Subcutaneous abdominal adipose tissue (tissue), 5 donors: ENCODE data around the gene NPC1.
"Not testable (repeated sequence)": the region's sequence is repeated elsewhere in the genome, so short reads cannot be mapped to it uniquely, and the experiment has no call there.

Experiments used
- H3K27ac ChIP-seq: one replicate; pipeline ENCODE4 v1.7.0; 2013; ENCODE audit warnings: low read depth, mild to moderate bottlenecking, inconsistent platforms, low read length, moderate library complexity
- H3K27me3 ChIP-seq, 5 donors: one replicate each; pipeline ENCODE4 v1.7.0; 2013; ENCODE audit warnings: low read length in 5 of 5, inconsistent platforms in 1 of 5; ENCODE audit not compliant: control insufficient read depth in 5 of 5, insufficient read depth in 4 of 5
- H3K36me3 ChIP-seq, 5 donors: one replicate each; pipeline ENCODE4 v1.7.0; 2013; ENCODE audit warnings: low read length in 5 of 5; ENCODE audit not compliant: control insufficient read depth in 5 of 5, insufficient read depth in 5 of 5
- H3K4me1 ChIP-seq, 5 donors: one replicate each; pipeline ENCODE4 v1.7.0; 2013; ENCODE audit warnings: low read length in 5 of 5, mild to moderate bottlenecking in 3 of 5, moderate library complexity in 1 of 5; ENCODE audit not compliant: control insufficient read depth in 5 of 5, insufficient read depth in 5 of 5
- H3K4me3 ChIP-seq, 5 donors: one replicate each; pipeline ENCODE4 v1.7.0; 2013; ENCODE audit warnings: low read length in 5 of 5, low read depth in 1 of 5
- H3K9ac ChIP-seq, 5 donors: one replicate each; pipeline ENCODE4 v1.7.0; 2013; ENCODE audit warnings: low read length in 5 of 5, mild to moderate bottlenecking in 4 of 5, moderate library complexity in 3 of 5
- H3K9me3 ChIP-seq, 5 donors: one replicate each; pipeline ENCODE4 v1.7.0; 2013; ENCODE audit warnings: low read length in 5 of 5; ENCODE audit not compliant: control insufficient read depth in 5 of 5
- donor health status: healthy.
- donor health status: healthy.
- donor health status: healthy.
- donor health status: healthy.
- donor health status: healthy.

Gene NPC1

DNA sequence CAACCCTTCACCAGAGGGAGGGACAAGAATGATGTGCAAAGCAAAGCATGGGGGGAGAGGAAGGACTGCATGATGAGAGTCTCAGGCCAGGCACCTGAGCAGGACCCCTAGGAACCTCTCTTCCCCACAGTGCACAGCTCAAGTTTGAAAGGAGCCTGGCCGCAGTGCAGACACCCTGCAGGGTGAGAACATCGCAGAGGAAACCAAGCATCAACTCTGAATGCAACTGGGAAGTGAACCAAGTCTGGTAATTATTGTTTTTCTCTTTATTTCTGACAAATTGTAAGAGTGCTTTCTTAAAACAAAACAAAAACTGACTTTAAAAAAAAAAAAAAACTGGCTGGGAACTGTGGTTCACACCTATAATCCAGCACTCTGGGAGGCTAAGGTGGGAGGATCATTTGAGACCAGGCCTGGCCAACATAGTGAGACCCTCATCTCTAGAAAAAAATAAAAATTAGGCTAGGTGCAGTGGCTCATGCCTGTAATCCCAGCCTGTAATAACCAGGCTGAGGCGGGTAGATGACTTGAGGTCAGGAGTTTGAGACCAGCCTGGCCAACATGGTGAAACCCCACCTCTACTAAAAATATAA, 15.3 kb downstream of the NPC1 start:
- Histone ChIP-seq H3K27me3 (no peaks in the 10 kb centered on the region), H3K27ac (no peak overlapping the region), H3K9me3 (no peaks in the 10 kb centered on the region), H3K9ac (no peak overlapping the region), H3K36me3 (peaks cover 25 to 50% (median 32%) of the 10 kb centered on the region in 5 donors), H3K4me3 (no peak overlapping the region), H3K4me1 (peaks cover 0 to 48% (median 33%) of the 10 kb centered on the region in 5 donors)

DNA sequence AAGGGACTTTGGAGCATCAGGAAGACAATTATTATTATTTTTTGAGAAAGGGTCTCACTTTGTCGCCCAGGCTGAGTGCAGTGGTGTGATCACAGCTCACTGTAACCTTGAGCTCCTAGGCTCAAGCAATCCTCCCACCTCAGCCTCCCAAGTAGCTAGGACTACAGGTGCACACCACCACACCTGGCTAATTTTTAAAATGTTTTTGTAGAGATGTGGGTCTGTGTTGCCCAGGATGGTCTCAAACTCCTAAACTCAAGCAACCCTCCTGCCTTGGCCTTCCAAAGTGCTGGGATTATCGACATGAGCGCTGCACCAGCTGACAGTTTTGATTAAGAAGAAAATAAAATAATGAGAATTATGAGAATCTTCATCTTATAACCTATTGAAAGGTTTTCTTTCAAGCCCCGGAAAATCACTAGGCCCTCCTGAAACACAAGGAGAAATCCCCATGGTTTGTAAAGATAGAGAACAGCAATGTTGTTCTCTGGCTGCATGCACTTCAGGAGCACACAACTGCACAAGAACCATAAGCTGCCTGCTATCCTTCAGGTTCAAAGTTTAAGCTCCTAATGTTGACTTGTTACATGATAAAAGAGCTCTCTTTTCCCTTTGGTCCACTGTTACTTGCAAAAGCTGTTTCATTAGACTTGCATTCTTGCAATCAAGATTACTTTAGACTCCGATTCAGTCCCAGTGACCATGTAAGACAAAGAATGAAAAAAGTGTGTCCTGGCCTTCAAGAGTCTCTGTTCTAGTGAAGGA, 16.8 kb downstream of the NPC1 start:
- H3K36me3 ChIP-seq: peaks cover 24 to 55% (median 36%) of the 10 kb centered on the region in 5 donors
- no peak overlapping the region for H3K27ac ChIP-seq
- no peak overlapping the region for H3K4me3 ChIP-seq
- H3K27me3 ChIP-seq: no peaks in the 10 kb centered on the region
- peaks cover 0 to 41% (median 23%) of the 10 kb centered on the region in 5 donors for H3K4me1 ChIP-seq
- peak overlapping the region in 1 of 5 donors; percentile 39 for H3K9ac ChIP-seq
- H3K9me3 ChIP-seq: no peaks in the 10 kb centered on the region

DNA sequence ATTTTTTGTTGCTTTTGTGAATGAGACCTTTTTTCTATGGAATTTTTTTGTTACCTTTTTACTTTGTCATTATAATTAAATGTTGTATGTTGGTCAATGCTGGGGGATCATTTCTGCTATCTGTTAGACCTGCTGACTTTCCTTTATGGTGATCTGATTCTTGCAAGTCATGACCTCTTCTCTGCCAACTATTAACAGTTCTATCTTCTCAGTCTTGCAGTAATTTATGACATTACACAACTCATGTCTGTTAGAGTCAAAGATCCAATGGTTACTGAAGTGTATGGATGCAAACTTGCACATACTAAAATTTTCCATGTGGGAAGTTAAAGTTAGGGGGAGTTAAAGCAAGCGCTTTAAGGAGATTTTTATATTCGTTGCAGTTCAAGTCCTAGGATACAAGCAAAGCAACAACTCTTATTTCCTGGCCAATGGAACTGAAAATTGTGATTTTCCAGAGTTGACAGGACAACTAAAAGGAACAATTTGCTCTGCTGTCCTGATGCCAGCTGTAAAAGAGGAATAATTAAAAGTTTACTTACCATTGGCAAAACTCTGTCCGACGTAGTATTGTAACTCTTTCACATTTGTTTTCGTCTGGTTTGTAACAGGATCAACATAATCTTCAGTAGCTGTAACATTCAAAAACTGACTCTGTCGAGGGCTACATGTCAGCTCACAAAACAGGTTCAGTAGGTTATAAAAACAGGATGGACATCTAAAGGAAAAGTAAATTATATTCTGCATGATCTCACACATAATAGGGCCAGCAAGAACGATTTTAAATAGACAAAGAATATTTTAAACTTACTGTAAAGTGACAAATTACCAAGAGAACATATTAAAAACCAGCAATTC, 17.8 kb downstream of the NPC1 start:
- Histone ChIP-seq H3K4me1 (peaks cover 0 to 33% (median 14%) of the 10 kb centered on the region in 5 donors), H3K27me3 (no peaks in the 10 kb centered on the region), H3K9ac (no peak overlapping the region), H3K36me3 (peaks cover 28 to 59% (median 36%) of the 10 kb centered on the region in 5 donors), H3K9me3 (no peaks in the 10 kb centered on the region), H3K27ac (peak overlapping the region; percentile 34), H3K4me3 (no peak overlapping the region)

DNA sequence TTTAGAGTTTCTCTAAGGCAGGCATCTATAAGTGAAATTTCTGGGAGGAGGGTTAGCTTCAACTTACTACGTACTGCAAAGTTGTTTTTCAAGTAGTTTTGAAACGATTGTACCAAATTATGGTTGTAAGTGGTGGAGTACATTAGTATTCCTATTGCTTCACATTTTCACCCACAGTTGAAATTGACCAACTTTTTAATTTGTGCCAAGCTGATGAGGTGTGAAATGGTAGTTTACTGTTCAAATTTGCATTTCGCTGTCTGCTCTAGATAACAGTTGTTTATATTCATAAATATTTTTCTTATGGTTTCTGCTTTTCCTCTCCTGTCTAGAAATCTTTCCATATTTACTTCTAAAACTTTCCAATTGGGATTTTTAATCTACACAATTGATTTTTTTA, 18.6 kb downstream of the NPC1 start:
- H3K36me3 ChIP-seq: peaks cover 25 to 60% (median 35%) of the 10 kb centered on the region in 5 donors
- H3K27me3 ChIP-seq: no peaks in the 10 kb centered on the region
- no peak overlapping the region for H3K9ac ChIP-seq
- H3K9me3 ChIP-seq: no peaks in the 10 kb centered on the region
- no peak overlapping the region for H3K27ac ChIP-seq
- no peak overlapping the region for H3K4me3 ChIP-seq
- H3K4me1 ChIP-seq: peaks cover 0 to 33% (median 7%) of the 10 kb centered on the region in 5 donors

DNA sequence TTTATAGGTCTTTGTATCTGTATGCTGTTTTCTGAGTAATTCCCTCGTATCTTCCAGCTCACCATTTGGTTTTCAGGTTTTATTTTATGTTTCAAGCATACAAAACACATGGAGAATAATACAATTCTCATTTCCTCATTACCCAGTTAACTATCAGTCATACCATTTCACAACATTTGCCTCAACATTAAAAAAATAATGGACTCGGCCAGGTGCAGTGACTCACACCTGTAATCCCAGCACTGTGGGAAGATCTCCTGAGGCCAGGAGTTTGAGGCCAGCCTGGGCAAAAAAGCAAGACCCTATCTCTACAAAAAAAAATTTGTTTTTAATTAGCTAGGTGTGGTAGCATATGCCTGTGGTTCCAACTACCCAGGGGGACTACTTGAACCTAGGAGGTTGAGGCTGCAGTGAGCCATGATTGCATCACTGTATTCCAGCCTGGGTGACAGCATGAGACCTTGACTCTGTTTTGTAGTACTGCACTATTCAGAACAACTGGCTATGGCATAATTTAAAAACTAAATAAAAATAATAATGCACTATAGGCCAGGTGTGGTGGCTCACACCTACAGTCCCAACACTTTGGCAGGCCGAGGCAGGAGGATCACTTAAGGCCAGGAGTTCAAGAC, 20.3 kb downstream of the NPC1 start:
- H3K27me3 ChIP-seq: no peaks in the 10 kb centered on the region
- no peak overlapping the region for H3K9ac ChIP-seq
- peaks cover 0 to 24% (median 6%) of the 10 kb centered on the region in 5 donors for H3K4me1 ChIP-seq
- H3K36me3 ChIP-seq: peaks cover 28 to 56% (median 42%) of the 10 kb centered on the region in 5 donors
- no peak overlapping the region for H3K27ac ChIP-seq
- no peaks in the 10 kb centered on the region for H3K9me3 ChIP-seq
- no peak overlapping the region for H3K4me3 ChIP-seq

DNA sequence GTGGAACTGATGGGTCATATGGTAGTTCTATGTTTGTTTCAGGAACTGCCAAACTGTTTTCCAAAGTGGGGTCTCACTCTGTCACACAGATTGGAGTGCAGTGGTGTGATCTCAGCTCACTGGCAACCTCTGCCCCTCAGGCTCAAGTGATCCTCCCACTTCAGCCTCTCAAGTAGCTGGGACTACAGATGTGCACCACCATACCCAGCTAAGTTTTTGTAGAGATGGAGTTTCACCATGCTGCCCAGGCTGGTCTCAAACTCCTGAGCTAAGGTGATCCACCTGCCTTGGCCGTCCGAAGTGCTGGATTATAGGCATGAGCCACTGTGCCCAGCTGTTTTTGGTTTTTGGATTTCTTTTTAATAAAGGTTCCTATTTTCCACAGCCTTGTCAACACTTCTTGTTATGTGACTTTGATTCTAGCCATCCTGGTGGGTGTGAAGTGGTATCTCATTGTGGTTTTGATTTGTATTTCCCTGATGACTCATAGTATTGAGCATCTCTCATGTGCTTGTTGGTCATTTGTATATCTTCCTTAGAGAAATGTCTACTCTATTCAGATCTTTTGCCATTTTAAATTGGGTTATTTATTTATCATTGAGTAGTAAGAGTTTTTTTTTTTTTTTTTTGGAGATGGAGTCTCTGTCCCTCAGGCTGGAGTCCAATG, 22.8 kb downstream of the NPC1 start:
- peaks cover 0 to 6% (median 0%) of the 10 kb centered on the region in 5 donors for H3K4me1 ChIP-seq
- H3K27me3 ChIP-seq: no peaks in the 10 kb centered on the region
- H3K36me3 ChIP-seq: peaks cover 28 to 67% (median 55%) of the 10 kb centered on the region in 5 donors
- no peaks in the 10 kb centered on the region for H3K9me3 ChIP-seq
- H3K9ac ChIP-seq: no peak overlapping the region
- H3K4me3 ChIP-seq: no peak overlapping the region
- H3K27ac ChIP-seq: no peak overlapping the region

DNA sequence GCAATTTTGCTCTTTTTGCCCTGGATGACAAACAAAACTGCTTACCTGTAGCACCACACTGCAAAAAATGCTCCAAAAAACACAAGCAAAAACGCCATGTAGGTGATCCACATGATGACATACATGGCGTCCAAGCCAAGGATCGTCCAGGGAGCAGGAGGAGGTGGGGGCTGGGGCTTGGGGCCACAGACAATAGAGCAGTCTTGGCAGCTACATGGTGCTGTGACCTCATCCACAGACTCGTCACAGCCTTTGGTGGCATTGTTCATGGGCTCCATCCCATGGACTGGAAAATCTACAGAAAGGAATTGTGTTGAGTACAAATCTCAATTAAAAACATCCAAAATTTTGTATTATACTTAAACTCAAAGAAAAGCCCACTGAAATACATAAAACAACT, 26.1 kb downstream of the NPC1 start:
- Histone ChIP-seq H3K4me3 (no peak overlapping the region), H3K36me3 (peaks cover 22 to 78% (median 57%) of the 10 kb centered on the region in 5 donors), H3K9ac (no peak overlapping the region), H3K4me1 (no peaks in the 10 kb centered on the region), H3K27me3 (no peaks in the 10 kb centered on the region), H3K9me3 (no peaks in the 10 kb centered on the region), H3K27ac (no peak overlapping the region)

DNA sequence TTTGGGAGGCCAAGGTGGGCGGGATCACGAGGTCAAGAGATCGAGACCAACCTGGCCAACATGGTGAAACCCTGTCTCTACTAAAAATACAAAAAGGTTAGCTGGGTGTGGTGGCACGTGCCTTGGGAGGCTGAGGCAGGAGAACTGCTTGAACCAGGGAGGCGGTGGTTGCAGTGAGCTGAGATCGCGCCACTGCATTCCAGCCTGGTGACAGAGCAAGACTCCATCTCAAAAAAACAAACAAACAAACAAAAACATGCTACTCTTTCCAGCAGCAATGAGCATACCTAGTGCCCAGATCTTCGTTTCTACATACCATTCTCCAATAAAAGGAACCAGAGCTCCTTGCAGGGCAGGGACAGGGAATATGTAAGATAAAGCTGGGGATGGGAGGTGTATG, 28.8 kb downstream of the NPC1 start:
- not testable (repeated sequence) for H3K9ac ChIP-seq, H3K27me3 ChIP-seq, H3K9me3 ChIP-seq, H3K4me3 ChIP-seq, H3K27ac ChIP-seq
- peaks cover 0 to 15% (median 12%) of the 10 kb centered on the region in 5 donors for H3K4me1 ChIP-seq
- peaks cover 27 to 86% (median 68%) of the 10 kb centered on the region in 5 donors for H3K36me3 ChIP-seq

DNA sequence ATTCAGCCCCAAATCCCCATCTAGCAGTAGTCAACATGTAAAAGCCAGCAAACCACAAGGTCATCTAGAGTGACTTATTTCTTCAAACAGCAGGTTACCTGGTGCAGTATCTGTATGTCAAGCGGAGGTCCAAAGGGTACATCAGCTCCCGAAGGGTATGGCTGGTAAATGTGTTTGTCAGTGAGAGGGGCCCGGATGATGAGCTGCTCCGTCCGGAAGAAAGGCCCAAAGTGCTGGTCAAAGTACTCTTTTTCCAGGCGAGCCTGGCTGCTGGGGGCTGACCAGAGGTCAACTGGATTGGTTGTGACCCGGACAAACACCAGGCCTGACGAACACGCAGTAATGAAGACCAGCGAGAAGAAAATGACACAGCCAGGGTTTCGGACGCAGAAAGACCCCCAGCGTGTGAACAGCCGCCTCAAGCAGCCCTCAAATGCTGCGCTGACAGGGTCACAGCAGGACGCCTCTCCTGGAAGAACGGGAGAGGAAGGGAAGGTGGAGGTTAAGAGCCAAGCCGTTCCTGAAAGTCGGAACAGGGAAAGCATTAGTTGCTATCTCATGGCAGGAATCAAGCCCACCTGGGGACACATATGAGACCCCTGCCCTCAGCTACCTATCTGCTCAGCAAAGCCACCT, 30.0 kb downstream of the NPC1 start:
- H3K9me3 ChIP-seq: no peaks in the 10 kb centered on the region
- peaks cover 24 to 92% (median 75%) of the 10 kb centered on the region in 5 donors for H3K36me3 ChIP-seq
- no peaks in the 10 kb centered on the region for H3K27me3 ChIP-seq
- H3K4me1 ChIP-seq: peaks cover 0 to 17% (median 13%) of the 10 kb centered on the region in 5 donors
- H3K27ac ChIP-seq: no peak overlapping the region
- no peak overlapping the region for H3K9ac ChIP-seq
- no peak overlapping the region for H3K4me3 ChIP-seq
